Adipocyte (in vitro differentiated cells): ENCODE measurements around the gene CUL7.
"Not testable (repeated sequence)": the region's sequence is repeated elsewhere in the genome, so short reads cannot be mapped to it uniquely, and the experiment has no call there.

ENCODE experiments used
- DNase-seq: peaks from one replicate; pipeline ENCODE4 v3.0.0-alpha.2; 2015; ENCODE audit warnings: low read depth
- H3K27me3 ChIP-seq: replicated peaks from 2 replicates; pipeline ENCODE4 v1.7.0; 2013; ENCODE audit warnings: mild to moderate bottlenecking, low read length, moderate library complexity; ENCODE audit not compliant: control insufficient read depth, insufficient read depth
- H3K36me3 ChIP-seq: 2 replicates; pipeline ENCODE4 v1.7.0; 2013; ENCODE audit warnings: low read length, mild to moderate bottlenecking, moderate library complexity; ENCODE audit not compliant: control insufficient read depth, insufficient read depth, severe bottlenecking
- H3K4me1 ChIP-seq: 2 replicates; pipeline ENCODE4 v1.7.0; 2013; ENCODE audit warnings: mild to moderate bottlenecking, low read length, moderate library complexity; ENCODE audit not compliant: control insufficient read depth, insufficient read depth
- H3K4me3 ChIP-seq: 2 replicates; pipeline ENCODE4 v1.7.0; 2013; ENCODE audit warnings: mild to moderate bottlenecking, low read length, moderate library complexity
- H3K9ac ChIP-seq: 2 replicates; pipeline ENCODE4 v1.7.0; 2013; ENCODE audit warnings: mild to moderate bottlenecking, low read length, moderate library complexity
- H3K9me3 ChIP-seq: 2 replicates; pipeline ENCODE4 v1.7.0; 2013; ENCODE audit warnings: mild to moderate bottlenecking, low read length, moderate library complexity; ENCODE audit not compliant: control insufficient read depth

Gene CUL7

DNA sequence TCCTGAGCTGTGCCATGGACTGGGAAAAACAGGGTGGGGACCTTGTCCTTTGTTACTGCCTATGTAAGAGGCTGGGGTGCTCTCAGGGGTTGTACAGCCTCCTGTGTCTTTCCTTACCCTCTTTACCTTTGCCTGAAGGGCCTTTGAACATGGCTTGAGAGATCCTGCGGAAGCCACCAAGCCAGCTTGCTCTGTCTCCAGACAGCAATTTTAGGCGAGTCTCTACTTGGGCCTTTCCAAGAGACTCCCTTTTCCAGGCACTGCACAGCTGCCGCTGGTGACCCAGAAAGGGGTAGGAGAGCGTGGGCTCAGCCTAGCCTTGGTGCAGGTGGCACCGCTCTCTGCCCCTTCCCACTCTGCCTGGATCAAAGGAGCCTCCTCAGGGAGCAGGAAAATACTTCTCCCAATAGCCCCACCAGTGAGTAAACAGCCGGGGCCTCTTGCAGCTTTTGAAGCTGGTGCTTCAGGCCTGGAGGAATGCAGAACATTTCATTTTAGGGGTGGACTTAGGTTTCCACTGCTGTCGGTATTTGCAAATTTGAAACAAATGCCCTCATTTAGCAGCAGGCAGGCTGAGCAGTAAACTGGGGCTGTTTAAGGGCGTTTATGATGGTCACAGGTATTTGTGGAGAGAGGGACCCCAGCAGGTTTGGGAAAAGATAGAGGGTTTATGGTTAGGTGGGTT lies 36.4 kb upstream of the CUL7 start:
- no peak overlapping the region for H3K4me3 ChIP-seq
- no peaks in the 10 kb centered on the region for H3K9me3 ChIP-seq
- H3K36me3 ChIP-seq = no peaks in the 10 kb centered on the region
- no peaks in the 10 kb centered on the region for H3K27me3 ChIP-seq
- peak; percentile 78 for DNase-seq
- H3K9ac ChIP-seq = no peak overlapping the region
- peaks cover 15% of the 10 kb centered on the region for H3K4me1 ChIP-seq

- no peak overlapping the region for H3K4me3 ChIP-seq
- no peaks in the 10 kb centered on the region for H3K36me3 ChIP-seq
- peaks cover 15% of the 10 kb centered on the region for H3K4me1 ChIP-seq
- H3K9ac ChIP-seq = no peak overlapping the region
- no peaks in the 10 kb centered on the region for H3K9me3 ChIP-seq
- H3K27me3 ChIP-seq = no peaks in the 10 kb centered on the region
- no peak for DNase-seq
These were observed 35.8 kb upstream of the CUL7 start for GRCh38 chr6:43089467-43089866.

GRCh38 chr6:43088654-43089056 lies 35.0 kb upstream of the CUL7 start:
- no peak overlapping the region for H3K4me3 ChIP-seq
- H3K9ac ChIP-seq = no peak overlapping the region
- H3K36me3 ChIP-seq = no peaks in the 10 kb centered on the region
- no peaks in the 10 kb centered on the region for H3K9me3 ChIP-seq
- DNase-seq = no peak
- peaks cover 9% of the 10 kb centered on the region for H3K4me1 ChIP-seq
- no peaks in the 10 kb centered on the region for H3K27me3 ChIP-seq

- H3K27me3 ChIP-seq = no peaks in the 10 kb centered on the region
- H3K4me1 ChIP-seq = peaks cover 5% of the 10 kb centered on the region
- H3K4me3 ChIP-seq = no peak overlapping the region
- no peaks in the 10 kb centered on the region for H3K9me3 ChIP-seq
- H3K9ac ChIP-seq = no peak overlapping the region
- DNase-seq = no peak
- no peaks in the 10 kb centered on the region for H3K36me3 ChIP-seq
These were observed 32.5 kb upstream of the CUL7 start for GRCh38 chr6:43086022-43086658.

DNA sequence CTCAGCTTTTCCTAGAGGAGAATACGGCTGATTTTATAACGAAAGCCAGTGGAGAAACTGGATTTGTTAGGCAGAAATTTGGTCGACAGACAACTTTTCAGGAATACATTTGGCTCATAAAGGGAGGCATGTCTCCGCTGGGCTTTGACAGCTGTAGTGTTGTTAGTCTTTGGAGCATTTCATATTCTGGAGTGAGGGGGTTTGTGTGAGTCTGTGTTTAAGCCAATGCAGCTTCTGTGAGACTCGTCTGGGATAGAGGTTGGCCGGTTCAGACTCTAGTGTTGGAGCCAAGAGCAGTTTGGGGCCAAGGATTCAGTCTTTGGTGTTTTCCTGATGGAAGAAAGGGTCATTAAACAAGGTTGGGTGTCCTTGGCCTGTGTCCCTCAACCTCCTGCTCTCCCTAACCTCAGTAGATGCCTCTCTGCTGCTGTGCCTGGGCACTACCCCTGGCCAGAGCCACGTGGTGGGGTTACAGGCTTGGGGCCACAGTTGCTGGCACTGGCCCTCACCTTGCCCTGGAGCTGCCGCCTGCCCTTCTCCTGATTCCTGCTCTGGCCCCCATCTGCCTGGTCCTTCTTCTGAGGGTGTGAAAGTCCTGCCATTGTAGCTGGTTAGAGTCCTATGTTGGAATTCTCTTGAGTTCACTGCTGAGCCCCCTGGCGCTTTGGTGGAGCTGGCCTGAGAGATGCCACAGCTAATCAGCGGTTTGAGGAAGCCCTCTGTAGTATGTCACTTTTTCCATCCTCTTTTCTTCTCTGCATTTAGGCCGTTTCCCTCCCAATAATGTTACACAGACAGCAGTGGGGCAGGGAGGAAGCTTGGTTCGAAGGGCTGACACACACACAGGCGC lies 29.4 kb upstream of the CUL7 start:
- no peaks in the 10 kb centered on the region for H3K36me3 ChIP-seq
- peaks cover 5% of the 10 kb centered on the region for H3K4me1 ChIP-seq
- no peaks in the 10 kb centered on the region for H3K9me3 ChIP-seq
- H3K9ac ChIP-seq = no peak overlapping the region
- H3K4me3 ChIP-seq = no peak overlapping the region
- DNase-seq = no peak
- H3K27me3 ChIP-seq = no peaks in the 10 kb centered on the region

- H3K36me3 ChIP-seq, H3K9me3 ChIP-seq, H3K4me3 ChIP-seq, H3K9ac ChIP-seq, H3K27me3 ChIP-seq: not testable (repeated sequence)
- H3K4me1 ChIP-seq = peaks cover 11% of the 10 kb centered on the region
- DNase-seq = peak; percentile 49
These were observed 28.3 kb upstream of the CUL7 start for GRCh38 chr6:43081922-43082321.

- no peaks in the 10 kb centered on the region for H3K36me3 ChIP-seq
- H3K4me3 ChIP-seq = no peak overlapping the region
These were observed 27.4 kb upstream of the CUL7 start for GRCh38 chr6:43081043-43081442.

GRCh38 chr6:43078691-43079090 lies 25.0 kb upstream of the CUL7 start:
- no peak overlapping the region for H3K9ac ChIP-seq
- DNase-seq = peak; percentile 86
- no peaks in the 10 kb centered on the region for H3K9me3 ChIP-seq
- peaks cover 12% of the 10 kb centered on the region for H3K4me1 ChIP-seq
- H3K27me3 ChIP-seq = no peaks in the 10 kb centered on the region
- H3K36me3 ChIP-seq = peaks cover 4% of the 10 kb centered on the region
- no peak overlapping the region for H3K4me3 ChIP-seq

More at GRCh38 chr6:43081043-43081442, 27.4 kb upstream of the CUL7 start:
- Histone ChIP-seq H3K9me3 (no peaks in the 10 kb centered on the region), H3K9ac (no peak overlapping the region), H3K4me1 (peaks cover 9% of the 10 kb centered on the region), H3K27me3 (no peaks in the 10 kb centered on the region)
- no peak for DNase-seq

DNA sequence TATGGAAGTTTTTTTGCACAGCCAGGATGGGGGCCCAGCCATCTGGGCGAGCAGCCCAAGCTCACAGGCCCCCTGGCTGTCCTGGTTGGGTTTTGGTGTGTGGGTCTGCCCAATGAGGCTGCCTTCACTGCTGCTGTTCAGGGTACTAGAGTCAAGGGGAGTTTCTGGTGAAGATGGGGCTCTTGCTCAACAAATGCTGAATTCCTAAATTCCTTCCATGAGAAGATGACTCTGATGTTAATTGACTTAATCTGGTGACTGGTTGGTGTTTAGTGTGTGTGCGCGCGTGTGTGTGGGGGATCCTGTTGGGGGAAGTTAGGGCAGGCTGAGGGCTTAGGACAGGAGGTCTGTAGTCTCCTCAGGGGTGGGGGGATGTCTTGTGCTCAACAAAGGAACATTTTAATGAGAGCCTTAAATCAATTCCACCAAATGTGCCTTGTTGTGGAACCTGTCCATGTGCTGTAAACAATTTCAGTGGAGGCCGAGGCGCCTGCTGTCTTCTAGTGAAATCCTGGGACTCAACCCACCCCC lies 24.4 kb upstream of the CUL7 start:
- H3K9me3 ChIP-seq = no peaks in the 10 kb centered on the region
- peak; percentile 64 for DNase-seq
- peak overlapping the region; percentile 89 for H3K4me3 ChIP-seq
- H3K27me3 ChIP-seq = no peaks in the 10 kb centered on the region
- H3K4me1 ChIP-seq = peaks cover 12% of the 10 kb centered on the region
- H3K36me3 ChIP-seq = peaks cover 5% of the 10 kb centered on the region
- H3K9ac ChIP-seq = no peak overlapping the region

- peaks cover 5% of the 10 kb centered on the region for H3K36me3 ChIP-seq
- no peaks in the 10 kb centered on the region for H3K9me3 ChIP-seq
- no peaks in the 10 kb centered on the region for H3K27me3 ChIP-seq
- peak overlapping the region; percentile 89 for H3K9ac ChIP-seq
- DNase-seq = no peak
- H3K4me1 ChIP-seq = peaks cover 12% of the 10 kb centered on the region
- peak overlapping the region; percentile 89 for H3K4me3 ChIP-seq
These were observed 23.7 kb upstream of the CUL7 start for GRCh38 chr6:43077333-43077809.
